Activated effector memory CD4-positive, alpha-beta T cell treated with Interleukin-2 at 50 U/mL for 16 hours (primary cell): ENCODE data around the gene TECR.
A peak's percentile ranks its signal among the peaks of the same experiment; 100 is the strongest.
"Not testable (repeated sequence)": the region's sequence is repeated elsewhere in the genome, so short reads cannot be mapped to it uniquely, and the experiment has no call there.

Experiments used
- DNase-seq: peaks from one replicate; pipeline ENCODE4 v3.0.0-alpha.2; 2020

The TECR gene, protein sequence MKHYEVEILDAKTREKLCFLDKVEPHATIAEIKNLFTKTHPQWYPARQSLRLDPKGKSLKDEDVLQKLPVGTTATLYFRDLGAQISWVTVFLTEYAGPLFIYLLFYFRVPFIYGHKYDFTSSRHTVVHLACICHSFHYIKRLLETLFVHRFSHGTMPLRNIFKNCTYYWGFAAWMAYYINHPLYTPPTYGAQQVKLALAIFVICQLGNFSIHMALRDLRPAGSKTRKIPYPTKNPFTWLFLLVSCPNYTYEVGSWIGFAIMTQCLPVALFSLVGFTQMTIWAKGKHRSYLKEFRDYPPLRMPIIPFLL

DNA sequence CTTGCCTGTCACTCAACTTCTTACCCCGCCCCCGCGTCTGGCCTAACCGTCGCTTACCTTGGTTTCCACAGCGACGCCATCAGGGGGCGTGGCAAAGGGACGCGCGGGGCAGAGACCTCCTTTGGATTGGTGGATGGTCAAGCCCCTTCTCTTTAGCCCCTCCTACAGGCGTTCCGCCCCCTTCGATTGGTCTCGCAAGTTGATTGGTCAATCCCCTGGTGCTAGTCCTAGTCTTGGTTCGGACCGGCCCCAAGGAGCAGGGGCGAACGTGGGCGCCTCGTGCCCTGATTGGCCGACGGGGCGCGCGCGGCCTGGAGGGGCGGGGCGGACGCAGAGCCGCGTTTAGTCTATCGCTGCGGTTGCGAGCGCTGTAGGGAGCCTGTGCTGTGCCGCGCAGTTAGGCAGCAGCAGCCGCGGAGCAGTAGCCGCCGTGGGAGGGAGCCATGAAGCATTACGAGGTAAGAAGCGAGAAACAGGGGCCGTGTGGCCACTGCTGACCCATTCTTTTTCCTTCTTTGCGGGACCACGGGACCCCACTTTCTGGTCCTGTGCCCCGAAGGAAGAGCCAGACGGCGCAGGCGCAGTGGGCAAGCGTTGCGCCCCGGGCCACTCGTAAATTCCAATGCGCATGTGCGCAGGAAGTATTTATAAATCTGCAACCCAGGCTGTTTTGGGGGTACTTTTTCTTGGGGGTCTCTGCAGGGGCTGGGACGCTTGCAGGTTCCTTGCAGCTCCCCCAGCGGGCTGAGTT is at the start of gene TECR:
TSS of gene TECR (plus strand) at position 341 of the 751 bp plus-strand sequence. CDS start at position 444, 103 bp downstream.
- peak; percentile 100 for DNase-seq

DNA sequence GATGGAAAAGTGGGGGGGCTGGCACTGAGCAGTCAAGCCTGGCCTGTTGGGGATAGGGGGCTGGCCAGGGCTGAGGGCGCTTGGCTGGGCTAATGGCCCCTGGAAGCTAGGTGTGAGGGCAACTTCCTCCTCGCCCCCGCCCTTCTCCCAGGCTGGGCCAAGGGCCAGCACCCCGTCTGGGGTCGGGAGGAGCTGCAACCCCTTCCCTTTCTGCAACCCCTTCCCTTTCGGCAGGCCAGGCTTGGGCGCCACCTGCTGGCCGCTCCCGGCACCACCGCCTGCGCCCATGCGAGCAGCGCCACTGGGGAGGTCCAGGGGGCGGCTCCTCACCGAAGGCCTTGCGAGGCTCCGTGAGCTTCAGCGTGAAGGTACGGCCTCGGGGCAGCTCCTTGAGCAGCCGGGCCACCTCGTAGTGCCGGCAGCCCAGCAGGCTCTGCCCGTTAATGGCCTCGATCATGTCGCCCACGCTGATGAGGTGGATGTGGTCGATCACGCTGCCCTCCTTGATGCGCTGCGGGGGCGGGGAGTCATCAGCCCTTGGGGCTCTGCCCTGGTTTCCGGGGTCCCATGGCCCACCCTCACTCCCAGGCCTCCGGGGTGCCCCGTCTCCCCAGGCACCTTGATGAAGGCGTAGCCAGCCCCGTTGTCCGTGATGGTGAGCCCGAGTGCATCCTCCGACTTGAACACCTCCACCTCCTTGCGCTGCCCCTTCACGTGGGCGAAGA is 49.3 kb upstream of the TECR start:
- peak; percentile 53 for DNase-seq

DNA sequence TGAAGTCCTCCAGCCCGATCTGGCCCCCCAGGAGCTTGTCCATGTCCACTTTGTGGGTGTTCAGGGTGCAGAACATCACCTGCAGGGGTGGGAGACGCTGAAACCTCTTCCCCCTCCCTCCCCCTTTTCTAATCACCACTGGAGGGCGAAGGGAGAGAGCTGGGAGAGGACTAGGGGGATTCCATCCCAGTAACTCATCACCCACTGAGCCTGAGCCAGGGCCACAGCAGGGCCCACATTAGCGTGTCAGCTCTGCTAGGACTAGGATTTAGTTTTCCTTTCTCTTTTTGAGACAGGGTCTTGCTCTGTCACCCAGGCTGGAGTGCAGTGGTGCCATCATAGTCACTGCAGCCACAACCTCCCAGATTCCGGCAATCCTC is 48.7 kb upstream of the TECR start:
- DNase-seq, result no peak

DNA sequence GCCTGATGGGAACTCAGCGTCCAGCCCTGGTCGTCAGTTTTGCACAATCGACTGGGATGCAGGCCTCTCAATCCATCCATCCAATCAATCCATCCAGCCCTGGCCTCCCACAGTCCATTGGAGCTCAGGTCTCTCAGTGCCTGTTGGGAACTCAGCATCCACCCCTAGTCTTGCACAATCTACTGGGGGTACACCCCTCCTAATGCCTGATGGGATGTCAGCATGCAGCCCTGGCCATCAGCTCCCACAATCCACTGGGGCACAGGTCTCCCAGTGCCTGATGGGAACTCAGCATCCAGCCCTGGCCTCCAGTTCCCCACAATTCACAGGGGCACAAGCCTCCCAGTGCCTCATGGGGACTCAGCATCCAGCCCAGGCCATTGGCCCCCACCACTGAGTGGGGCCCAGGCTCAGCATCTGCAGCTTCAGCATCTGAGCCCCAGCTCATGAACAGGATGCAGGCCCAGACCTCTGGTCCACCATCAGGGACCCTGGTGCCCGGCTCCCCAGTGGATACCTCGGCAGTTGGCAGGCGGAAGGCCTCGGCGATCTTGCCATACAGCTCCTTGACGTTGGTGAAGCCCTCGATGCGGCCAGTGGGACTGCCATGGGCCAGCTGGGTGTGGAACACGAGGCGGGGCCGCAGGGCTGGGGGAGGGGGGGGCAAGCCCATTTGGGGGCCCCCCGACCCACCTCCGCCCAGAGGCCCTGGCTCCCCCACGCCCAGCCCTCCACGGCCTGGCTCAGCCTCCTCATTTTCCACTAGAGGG is 47.0 kb upstream of the TECR start:
- DNase-seq, result no peak

DNA sequence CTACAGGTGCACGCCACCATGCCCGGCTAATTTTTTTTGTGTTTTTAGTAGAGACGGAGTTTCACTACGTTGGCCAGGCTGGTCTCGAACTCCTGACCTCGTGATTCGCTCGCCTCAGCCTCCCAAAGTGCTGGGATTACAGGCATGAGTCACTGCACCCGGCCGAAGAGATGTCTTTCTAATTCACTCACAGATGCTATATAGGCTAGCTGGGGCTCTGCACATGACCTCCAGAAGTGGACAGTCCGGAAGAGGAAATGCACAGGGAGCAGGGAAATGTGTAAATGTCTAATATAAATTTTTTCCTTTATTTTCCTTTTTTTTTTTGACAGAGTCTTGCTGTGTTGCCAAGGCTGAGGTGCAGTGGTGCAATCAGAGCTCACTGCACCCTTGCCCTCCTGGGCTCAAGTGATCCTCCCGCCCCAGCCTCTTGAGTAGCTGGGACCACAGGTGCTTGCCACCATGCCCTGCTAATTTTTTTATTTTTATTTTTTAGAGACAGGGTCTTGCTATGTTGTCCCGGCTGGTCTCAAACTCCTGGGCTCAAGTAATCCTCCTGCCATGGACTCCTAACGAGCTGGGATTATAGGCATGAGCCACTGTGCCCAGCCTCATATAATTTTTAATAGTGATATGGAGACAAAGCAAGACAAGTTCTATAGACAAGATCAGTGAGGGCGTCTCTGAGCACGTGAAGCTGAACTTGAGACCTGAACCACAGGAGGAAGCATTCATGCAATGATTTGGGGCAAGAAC is 41.8 kb upstream of the TECR start:
- DNase-seq, result no peak

DNA sequence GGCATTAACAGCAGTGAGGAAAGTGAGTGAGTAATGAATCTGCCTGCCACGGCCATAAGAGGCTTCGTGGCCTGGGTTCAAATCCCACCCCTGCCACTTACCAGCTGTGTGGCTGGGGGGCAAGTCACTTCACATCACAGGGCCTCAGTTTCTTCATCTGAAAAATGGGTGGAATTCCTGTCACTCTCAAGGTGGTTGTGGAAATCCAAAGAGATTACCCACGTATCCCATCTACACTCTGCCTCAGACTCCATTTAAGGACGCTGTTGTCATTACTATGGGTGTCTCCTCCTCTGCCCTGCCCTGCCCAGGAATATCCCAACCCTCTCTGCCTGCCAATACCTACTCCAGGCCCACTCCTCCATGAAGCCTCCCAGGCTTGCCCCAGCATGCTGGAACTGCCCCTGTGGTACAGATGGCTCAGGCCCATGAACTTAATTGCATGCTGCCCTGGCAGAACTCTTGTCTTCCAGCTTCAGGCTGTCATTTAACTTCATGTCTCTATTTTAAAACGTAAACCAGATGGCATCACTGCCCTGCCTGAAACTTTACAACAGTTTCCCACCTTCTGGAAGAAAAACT is 36.5 kb upstream of the TECR start:
- no peak for DNase-seq

DNA sequence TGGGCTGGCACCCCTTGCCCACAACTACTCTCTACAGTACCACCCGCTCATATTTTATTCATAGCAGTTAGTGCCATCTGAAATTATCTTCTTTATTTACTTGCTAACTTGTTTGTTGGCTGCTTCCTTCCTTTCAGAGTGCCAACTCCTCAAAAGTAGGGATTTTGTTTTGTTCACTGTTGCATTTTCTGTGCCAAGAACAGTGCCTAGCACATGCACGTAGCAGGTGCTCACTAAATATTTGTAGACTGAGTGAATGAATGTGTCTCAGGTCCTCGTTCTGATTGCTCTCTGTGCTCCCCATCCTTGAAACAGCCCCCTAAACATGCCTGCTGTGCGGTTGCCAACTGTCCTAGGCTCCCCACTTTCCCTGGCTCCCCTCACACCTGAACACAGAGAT is 35.0 kb upstream of the TECR start:
- DNase-seq, result no peak

DNA sequence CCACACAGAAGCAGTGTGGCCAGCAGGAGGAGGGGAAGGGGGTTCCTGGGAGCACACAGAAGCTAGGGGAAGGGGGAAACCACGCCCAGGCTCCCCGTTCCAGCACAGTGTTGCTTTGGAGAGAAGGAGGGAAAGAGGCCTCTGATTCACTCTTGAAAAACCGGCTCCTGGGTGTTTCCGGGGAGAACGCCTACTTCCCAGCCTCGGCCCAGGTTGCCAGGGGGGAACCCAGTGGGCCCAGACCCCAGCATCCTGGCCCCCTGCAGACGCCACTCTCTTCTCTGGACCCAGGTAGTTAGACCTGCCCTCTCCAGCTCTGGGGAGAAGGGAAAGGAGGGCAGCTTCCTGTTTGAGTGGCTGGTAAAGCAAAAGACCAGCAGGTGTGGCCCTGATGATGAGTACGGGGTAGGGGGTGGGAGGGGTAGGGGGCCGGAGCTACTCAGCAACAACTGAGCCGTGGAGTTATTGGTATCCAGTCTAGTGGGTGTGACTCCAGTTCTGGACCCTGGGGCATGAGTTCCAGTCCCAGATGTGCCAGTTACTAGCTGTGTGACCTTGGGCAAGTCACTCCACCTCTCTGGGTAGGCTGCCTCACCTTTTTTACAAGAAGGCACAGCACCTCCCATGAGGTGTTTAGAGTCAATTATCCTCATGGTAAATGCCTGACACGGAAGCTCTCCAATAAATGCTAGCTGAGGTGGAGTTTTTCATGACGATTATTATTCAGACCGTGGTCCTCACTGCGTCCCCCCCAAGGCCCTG is 34.3 kb upstream of the TECR start:
- no peak for DNase-seq

DNA sequence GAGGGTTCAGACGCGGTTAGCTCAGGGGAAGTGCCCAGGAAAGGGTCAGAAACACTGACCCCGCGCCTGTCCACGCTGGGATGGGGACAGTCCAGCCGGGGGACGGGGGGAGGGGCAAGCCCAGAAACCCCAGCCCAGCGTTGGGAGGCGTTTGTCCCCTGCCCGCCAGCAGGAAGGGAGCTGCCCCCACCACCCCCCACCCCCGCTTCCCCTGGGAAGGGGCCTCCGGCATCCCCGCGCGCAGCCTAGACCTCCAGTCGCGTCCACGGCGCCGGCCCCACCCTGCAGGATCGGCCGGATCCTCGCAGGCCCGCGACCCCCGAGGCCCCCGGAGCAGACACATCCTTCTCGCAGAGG is 33.7 kb upstream of the TECR start:
- DNase-seq, result no peak

DNA sequence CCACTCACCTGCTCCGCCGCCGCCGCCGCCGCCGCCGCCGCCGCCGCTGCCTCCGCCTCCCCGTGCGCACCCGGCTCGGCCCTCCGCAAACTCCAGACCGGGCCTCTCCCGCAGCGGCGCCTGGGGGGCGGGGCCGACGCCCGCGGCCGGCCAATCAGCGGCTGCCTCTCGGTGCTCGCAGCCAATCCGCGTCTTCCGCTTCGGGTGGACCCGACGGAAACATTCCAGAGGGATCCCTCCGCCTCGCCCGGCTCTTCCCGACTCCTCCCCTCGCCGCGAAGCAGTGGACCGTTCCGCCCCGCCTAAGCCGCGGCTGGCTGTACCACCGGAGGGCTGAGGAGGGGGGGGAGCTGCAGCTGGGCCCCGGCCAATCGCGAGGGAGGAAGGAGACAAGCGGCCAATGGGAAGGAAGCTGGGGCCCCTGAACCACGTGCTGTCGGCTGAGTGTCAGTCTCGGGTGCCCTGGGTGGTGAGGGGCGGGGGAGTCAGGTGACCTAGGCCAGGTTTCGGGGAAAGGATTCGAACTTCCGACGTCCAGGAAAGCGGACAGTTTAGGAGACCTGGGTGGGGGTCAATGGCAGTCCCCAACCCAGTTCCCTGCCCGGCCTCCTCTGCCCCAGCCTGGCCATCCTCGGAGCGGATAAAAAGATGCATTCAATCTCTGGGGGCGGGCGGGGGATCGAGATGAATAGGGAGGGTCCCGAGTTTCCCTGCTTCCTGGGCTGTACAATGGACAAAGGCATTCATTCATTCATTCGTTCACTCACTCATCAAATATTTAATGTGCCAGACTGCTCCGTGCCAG is 33.2 kb upstream of the TECR start, which contains the start of gene GIPC1:
TSS of gene GIPC1 (minus strand) at position 99 of the 805 bp plus-strand sequence. CDS start 13,151 bp downstream, outside the sequence.
- DNase-seq, result peak; percentile 76

DNA sequence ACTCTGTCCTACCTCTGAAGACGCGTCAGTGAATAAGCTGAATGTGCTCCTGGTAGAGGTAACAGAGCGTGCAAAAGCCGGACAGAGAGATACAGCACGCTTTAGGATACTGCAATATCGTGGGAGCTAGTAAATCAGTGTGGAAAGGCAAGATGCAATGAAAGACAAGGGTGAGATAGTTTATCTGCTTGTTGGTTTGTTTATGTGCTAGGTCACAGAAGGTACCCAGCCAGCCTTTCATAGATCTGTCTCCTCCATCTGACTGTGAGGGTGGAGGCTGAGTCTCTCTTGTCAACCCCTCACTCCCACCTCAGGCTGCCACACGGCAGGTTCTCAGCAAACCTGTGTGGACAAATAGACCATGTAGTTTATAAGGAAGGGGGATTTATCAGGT is 32.6 kb upstream of the TECR start:
- no peak for DNase-seq

DNA sequence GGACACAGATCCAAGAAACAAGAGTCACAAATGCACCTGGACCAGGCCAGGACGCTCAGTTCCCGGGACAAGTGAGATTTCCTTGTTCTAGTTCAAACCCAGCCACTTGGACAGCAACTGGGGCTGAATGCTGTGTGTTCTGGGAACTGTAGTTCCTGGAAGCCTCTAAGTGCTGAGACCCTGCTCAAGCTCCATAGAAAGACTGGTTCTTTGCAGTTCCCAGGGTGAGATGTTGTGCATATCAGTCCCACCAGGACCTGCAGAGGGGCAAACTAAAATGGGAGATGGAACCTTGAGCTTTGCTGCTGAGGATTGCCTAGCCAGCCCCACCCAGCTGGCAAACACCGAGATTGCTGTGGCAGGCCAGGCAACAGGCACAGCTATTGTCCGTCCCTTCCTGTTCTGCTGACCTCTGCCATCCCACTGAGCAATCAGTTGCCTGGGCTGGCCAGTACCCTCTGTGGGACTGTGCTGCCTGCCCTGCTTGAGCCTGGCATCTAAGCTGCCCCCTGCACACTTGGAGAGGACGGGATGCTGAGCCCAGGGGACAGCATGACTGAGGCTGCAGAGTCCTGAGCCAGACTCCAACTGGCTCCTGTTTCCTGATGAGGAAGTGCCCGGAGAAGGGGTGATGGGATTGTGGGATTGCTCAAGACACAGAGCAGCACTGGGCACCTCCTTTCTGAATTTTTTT is 32.0 kb upstream of the TECR start:
- DNase-seq, result no peak

DNA sequence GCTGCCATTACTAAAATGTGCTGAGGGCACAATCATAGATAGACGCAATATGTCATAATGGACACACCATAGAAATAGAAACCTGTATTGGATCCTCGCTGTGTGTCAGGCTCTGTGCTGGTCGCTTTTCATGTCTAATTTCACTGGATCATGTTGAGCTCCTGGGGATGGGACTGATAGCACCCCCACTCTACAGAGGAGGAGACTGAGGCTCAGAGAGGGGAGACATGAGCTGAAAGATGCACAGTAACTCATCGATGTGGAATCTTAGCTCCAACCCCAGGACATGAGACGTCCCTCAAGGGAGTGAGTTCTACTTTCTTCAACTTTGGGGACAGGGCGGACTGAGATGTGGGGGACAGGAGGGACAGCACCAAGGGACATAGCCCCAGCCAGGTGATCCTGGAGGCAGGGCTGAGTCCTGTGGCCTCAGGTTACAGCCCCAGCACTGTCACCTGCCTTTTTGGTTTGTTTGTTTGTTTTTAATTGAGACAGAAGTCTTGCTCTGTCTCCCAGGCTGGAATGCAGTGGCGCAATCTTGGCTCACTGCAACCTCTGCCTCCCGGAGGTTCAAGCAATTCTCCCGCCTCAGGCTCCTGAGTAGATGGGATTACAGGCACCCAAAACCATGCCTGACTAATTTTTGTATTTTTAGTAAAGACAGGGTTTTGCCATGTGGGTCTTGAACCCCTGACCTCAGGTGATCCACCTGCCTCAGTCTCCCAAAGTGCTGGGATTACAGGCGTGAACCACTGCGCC is 26.9 kb upstream of the TECR start:
- no peak for DNase-seq

DNA sequence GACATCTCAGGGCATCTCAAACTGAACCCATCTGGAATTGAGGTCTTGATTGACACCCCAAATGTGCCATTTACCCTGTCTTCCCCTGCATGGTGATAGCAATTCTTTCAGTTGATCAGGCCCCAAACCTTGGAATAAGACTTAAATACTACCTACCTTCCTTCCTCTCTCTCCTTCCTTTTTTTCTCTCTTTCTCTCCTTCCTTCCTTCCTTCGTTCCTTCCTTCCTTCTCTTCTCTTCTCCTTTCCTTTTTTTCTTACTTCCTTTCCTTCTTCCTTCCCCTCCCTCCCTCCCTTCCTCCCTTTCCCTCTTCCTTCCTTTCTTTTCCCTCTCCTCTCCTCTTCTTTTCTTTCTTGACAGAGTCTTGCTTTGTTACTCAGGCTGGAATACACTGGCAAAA is 26.1 kb upstream of the TECR start:
- no peak for DNase-seq

DNA sequence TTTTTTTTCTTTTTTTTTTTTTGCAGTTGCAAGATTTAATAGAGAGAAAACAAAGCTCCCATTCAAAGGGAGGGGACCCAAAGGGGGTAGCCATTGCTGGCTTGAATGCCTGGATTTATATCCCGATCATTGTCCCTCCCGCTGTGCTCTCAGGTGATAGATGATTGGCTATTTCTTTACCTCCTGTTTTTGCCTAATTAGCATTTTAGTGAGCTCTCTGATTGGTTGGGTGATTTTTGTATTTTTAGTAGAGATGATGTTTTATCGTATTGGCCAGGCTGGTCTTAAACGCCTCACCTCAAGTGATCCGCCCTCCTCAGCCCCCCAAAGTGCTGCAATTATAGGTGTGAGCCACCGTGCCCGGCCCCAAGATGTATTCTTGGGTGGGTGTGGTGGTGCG is 24.8 kb upstream of the TECR start:
- DNase-seq, result not testable (repeated sequence)

DNA sequence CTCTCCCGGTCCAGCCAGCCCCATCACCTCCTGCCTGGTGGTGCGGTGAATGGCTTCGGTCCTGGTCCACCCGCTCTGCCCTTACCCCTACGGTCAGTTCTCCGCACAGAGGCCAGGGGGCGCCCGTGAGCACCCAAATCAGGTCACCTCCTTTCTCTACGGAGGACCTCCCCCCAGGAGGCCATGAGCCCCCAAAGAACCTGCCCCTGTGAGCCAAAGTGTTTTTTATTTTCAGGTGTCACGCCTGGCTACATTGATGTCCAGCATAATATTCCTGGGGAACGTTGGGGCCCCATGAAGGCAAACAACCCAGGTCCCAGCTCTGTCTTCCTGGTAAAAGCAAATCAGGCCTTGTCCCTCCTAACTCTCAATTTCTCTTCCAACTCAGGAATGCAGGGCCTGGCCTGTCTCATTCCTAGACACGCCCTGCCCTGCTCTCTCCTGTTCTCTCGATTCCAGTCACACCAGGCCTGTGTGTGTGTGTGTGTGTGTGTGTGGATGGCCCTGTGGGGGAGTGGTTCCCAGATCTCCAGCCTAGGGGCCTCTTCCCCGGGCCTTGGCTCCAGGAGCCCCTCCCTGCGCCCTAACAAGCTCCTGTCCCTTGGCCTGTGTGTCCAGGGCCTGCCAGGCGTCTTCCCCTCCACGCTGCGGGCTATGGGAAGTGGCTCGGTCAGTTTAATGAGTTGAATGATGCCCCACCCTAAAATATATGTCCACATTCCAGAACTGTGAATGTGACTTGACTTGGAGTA is 23.7 kb upstream of the TECR start:
- DNase-seq, result peak; percentile 52

DNA sequence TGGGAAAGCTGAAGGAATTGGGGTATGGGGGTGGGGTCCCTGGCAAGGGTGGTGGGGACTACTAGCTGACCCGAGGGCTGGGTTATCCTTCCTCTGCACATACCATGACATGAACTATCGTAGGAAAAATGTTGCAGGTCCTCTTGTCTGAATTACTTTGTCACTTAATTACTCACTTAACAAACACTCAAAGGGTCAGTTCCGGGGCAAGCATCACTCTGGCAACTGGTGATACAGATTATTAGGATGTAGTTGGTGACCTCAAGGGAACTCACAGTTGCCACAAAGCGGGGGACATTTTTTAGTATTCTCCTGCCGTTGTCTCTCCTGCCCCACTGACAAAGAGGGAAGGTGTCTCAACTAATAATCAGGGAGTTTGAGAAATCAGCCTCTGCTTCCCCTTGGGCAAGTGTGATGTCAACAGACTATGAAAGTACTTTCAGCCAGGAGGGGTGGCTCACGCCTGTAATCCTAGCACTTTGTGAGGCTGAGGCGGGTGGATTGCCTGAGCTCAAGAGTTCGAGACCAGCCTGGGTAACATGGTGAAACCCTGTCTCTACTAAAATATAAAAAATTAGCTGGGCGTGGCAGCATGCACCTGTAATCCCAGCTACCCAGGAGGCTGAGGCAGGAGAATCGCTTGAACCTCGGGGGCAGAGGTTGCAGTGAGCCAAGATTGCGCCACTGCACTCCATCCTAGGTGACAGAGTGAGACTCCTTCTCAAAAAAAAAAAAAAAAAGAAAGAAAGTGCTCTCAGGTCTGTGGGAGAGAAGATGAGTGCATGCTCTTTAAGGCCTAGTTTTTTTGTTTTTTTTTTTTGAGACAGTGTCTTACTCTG is 21.5 kb upstream of the TECR start:
- no peak for DNase-seq
